NCI-H2081 treated with DMSO at 0.1 percent for 48 hours (cell line): Measurements from ENCODE around the gene ALDH5A1.

ENCODE experiments used
- DNase-seq: peaks from one replicate; lab custom pipeline; 2025; lab: John Stamatoyannopoulos, UW

The ALDH5A1 gene

GRCh38 chr6:24524805-24525204, 30.0 kb downstream of the ALDH5A1 start:
- peak; percentile 14 for DNase-seq

GRCh38 chr6:24529985-24530384, 35.2 kb downstream of the ALDH5A1 start:
- DNase-seq: no peak

- DNase-seq: no peak
Measured at GRCh38 chr6:24534329-24534728, 39.6 kb downstream of the ALDH5A1 start.

- no peak for DNase-seq
Measured at GRCh38 chr6:24535210-24535609, 40.4 kb downstream of the ALDH5A1 start.

GRCh38 chr6:24536466-24536865, 41.7 kb downstream of the ALDH5A1 start:
- DNase-seq: peak; percentile 76

GRCh38 chr6:24537082-24537699, 42.4 kb downstream of the ALDH5A1 start:
- DNase-seq: no peak

- no peak for DNase-seq
Measured at GRCh38 chr6:24537771-24538385, 43.1 kb downstream of the ALDH5A1 start.

GRCh38 chr6:24539416-24539815, 44.6 kb downstream of the ALDH5A1 start:
- no peak for DNase-seq

GRCh38 chr6:24540197-24540596, 45.4 kb downstream of the ALDH5A1 start:
- no peak for DNase-seq

- no peak for DNase-seq
Measured at GRCh38 chr6:24543683-24544082, 48.9 kb downstream of the ALDH5A1 start.

- DNase-seq: no peak
Measured at GRCh38 chr6:24545183-24545582, 50.4 kb downstream of the ALDH5A1 start.

- no peak for DNase-seq
Measured at GRCh38 chr6:24545691-24546090, 50.9 kb downstream of the ALDH5A1 start.

GRCh38 chr6:24546439-24546838, 51.7 kb downstream of the ALDH5A1 start:
- DNase-seq: no peak

GRCh38 chr6:24547243-24547642, 52.5 kb downstream of the ALDH5A1 start:
- no peak for DNase-seq

- DNase-seq: no peak
Measured at GRCh38 chr6:24549158-24549557, 54.4 kb downstream of the ALDH5A1 start.

- peak; percentile 27 for DNase-seq
Measured at GRCh38 chr6:24549674-24550353, 55.0 kb downstream of the ALDH5A1 start.

GRCh38 chr6:24551139-24551538, 56.4 kb downstream of the ALDH5A1 start:
- DNase-seq: no peak

- DNase-seq: no peak
Measured at GRCh38 chr6:24554474-24554873, 59.7 kb downstream of the ALDH5A1 start.

- no peak for DNase-seq
Measured at GRCh38 chr6:24558516-24558915, 63.7 kb downstream of the ALDH5A1 start.

GRCh38 chr6:24564081-24564480, 69.3 kb downstream of the ALDH5A1 start:
- DNase-seq: no peak

GRCh38 chr6:24565196-24565595, 70.4 kb downstream of the ALDH5A1 start:
- no peak for DNase-seq

GRCh38 chr6:24566020-24566767, 71.4 kb downstream of the ALDH5A1 start:
- no peak for DNase-seq

- DNase-seq: no peak
Measured at GRCh38 chr6:24568683-24569082, 73.9 kb downstream of the ALDH5A1 start.
